Thyroid gland (tissue), 4 donors: Measurements from ENCODE around the gene SLC10A2. TPM values are rescaled to one million over a fixed set of nuclear protein-coding genes. Genes with fewer than 3 reads are reported as not detected.

Experiments used
- DNase-seq, 2 donors: peaks; one replicate each; pipeline ENCODE4 v3.0.0-alpha.2; 2019
- H3K27ac ChIP-seq, 3 donors: fragments of 200-600 bp; sonication (generic); 1 replicate in 2 of 3; 2 replicates in 1 of 3; pipeline ENCODE4 v1.5.1; 2016 to 2019; ENCODE audit warnings: mild to moderate bottlenecking in 1 of 3, moderate library complexity in 1 of 3
- H3K27me3 ChIP-seq: fragments of 200-600 bp; sonication (generic); one replicate; pipeline ENCODE4 v1.5.1; 2019
- H3K36me3 ChIP-seq, 2 donors: fragments of 200-600 bp; sonication (generic); one replicate each; pipeline ENCODE4 v1.5.1; 2016 to 2019
- H3K4me1 ChIP-seq, 2 donors: fragments of 200-600 bp; sonication (generic); one replicate each; pipeline ENCODE4 v1.5.1; 2017 to 2019
- H3K4me3 ChIP-seq, 3 donors: fragments of 200-600 bp; sonication (generic); replicated peaks in 1 of 3; 1 replicate in 2 of 3; 2 replicates in 1 of 3; pipeline ENCODE4 v1.5.1; 2016; ENCODE audit warnings: mild to moderate bottlenecking in 1 of 3
- H3K9me3 ChIP-seq: fragments of 200-600 bp; sonication (generic); one replicate; pipeline ENCODE4 v1.5.1; 2017
- CTCF ChIP-seq, 6 experiments: fragments of 200-600 bp in 3 of 6; fragments of 450-650 bp in 3 of 6; sonication (generic) in 3 of 6; IDR thresholded peaks; one replicate each; pipeline ENCODE4 v1.5.1; 2016 to 2019; ENCODE audit warnings: antibody characterized with exemption in 6 of 6, mild to moderate bottlenecking in 2 of 6, inconsistent platforms in 1 of 6, moderate library complexity in 1 of 6
- POLR2A ChIP-seq, 2 donors: fragments of 450-650 bp; IDR thresholded peaks; one replicate each; pipeline ENCODE4 v1.6.1; 2017; ENCODE audit warnings: antibody characterized with exemption in 2 of 2, mild to moderate bottlenecking in 2 of 2, moderate library complexity in 1 of 2
- WGBS, 2 donors: methylation state at CpG; one replicate each; pipeline ENCODE4 v1.1.5; 2017; 5-methylcytosine and 5-hydroxymethylcytosine counted together
- intact Hi-C: fragments of 100-400 bp; cut with DNase I; formaldehyde crosslinking; loops from one replicate; pipeline ENCODE4 v1.15.1; 2023
- total RNA-seq, 4 donors: library from RNA; depleted of rRNA; stranded (reverse); fragments of >200 nt; gene quantifications; one replicate each; pipeline ENCODE4 v1.2.3, GENCODE V29; 2016

The SLC10A2 gene
- total RNA-seq, 4 donors from 2014 or later = not detected

DNA sequence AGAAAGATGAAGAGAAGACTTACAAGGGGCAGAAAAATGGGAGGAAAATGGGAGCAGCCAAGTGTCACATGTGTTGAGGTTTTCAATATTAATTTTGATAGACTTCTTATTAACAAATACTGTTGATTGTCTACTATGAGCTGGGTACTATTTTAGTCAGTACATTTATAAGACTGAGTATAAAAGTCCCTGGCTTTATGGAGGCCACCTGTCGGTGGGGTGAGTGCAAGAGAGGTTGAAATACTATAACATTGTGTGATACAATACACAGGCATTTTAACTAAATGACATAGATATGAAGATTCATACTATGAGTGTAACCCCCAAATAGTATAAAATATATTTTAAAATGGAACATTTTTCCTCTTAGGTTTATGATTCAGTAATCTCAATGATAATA, 29.9 kb downstream of the SLC10A2 start:
- Histone ChIP-seq H3K4me1 (no peaks in the 10 kb centered on the region), H3K36me3 (no peaks in the 10 kb centered on the region), H3K27me3 (no peaks in the 10 kb centered on the region), H3K4me3 (no peak overlapping the region), H3K27ac (no peak overlapping the region), H3K9me3 (no peaks in the 10 kb centered on the region)
- intact Hi-C loops = no loop called here
- no peak for TF ChIP-seq POLR2A (IDR thresholded peaks at IDR 0.05)
- TF ChIP-seq CTCF (IDR thresholded peaks at IDR 0.05) = no peak
- WGBS, 2 donors = 88 to 91% methylated on average over 1 of the region's 1 CpG
- no peak for DNase-seq

DNA sequence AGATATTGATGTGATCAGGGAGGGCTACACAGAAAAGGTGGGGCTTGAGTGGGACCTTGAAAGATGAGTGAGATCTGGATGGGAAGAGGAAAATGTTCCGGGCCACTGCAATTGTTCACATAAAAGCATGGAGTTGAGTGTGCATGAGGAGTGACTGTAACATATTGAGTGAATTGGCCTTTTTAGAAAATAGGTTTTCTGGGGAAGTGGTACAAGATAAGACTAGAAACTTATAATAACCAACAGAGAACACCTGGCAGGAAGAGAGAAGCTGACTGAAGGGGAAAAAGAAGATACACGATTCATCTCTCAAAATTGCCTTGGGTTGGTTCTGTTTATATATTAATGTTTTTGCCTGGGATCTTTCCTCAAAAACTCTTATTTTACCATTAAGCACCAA, 32.2 kb downstream of the SLC10A2 start:
- no peak overlapping the region for H3K27ac ChIP-seq
- TF ChIP-seq CTCF (IDR thresholded peaks at IDR 0.05) (no peak), POLR2A (IDR thresholded peaks at IDR 0.05) (no peak)
- intact Hi-C loops = no loop called here
- H3K4me3 ChIP-seq = no peak overlapping the region
- 66 to 74% methylated on average over 2 of the region's 2 CpGs for WGBS, 2 donors
- no peaks in the 10 kb centered on the region for H3K9me3 ChIP-seq
- no peaks in the 10 kb centered on the region for H3K4me1 ChIP-seq
- no peaks in the 10 kb centered on the region for H3K27me3 ChIP-seq
- DNase-seq = no peak
- H3K36me3 ChIP-seq = no peaks in the 10 kb centered on the region

DNA sequence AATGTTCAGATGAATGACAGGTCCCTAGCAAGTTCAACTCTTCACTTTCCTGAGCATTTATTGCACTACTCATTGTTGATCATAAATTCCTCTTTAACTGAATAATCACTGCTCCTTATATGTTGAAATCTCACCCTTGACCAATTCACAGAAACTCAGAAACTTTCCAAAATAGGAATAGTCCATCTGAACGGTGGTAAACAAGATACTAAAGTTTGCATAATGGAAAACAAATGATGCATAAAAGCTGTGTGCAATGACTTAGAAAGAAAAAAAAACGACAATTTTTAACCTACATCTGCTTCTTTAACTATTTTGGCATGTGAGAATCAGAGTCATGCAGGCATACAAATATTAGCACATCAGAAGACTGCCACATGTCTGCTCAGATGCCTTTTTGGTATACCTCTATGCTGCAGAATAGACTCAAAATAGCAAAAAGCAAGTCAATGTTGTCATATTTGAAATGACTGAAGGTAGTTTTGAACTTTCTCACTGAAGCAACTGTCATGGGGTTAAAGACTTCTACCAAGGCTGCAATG, 34.8 kb downstream of the SLC10A2 start:
- intact Hi-C loops = no loop called here
- Histone ChIP-seq H3K4me3 (no peak overlapping the region), H3K27me3 (no peaks in the 10 kb centered on the region), H3K9me3 (no peaks in the 10 kb centered on the region), H3K36me3 (no peaks in the 10 kb centered on the region), H3K27ac (no peak overlapping the region), H3K4me1 (no peaks in the 10 kb centered on the region)
- no peak for TF ChIP-seq POLR2A (IDR thresholded peaks at IDR 0.05)
- TF ChIP-seq CTCF (IDR thresholded peaks at IDR 0.05) = no peak
- no peak for DNase-seq
- WGBS, 2 donors = 52 to 54% methylated on average over 2 of the region's 2 CpGs

DNA sequence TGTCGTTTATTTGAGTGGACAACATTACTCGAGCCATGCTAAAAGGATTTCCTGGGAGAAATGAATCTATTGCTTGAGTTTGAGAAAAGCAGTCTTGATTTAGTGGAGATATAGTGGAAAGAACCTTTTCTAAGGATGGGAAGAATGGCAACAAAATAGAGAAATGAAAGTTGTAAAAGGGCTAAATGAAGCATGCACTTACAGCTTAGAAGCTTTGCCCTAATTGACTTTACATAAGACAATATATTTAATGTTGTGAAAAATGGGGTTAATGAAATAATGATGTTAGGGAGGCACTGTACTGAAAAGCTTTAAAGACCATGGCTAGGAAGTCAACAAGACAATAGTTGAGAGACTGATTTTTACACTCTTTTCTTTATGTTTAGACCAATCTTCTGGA, 35.4 kb downstream of the SLC10A2 start:
- no peak overlapping the region for H3K27ac ChIP-seq
- no peak for DNase-seq
- H3K36me3 ChIP-seq = no peaks in the 10 kb centered on the region
- intact Hi-C loops = no loop called here
- no peaks in the 10 kb centered on the region for H3K4me1 ChIP-seq
- no peaks in the 10 kb centered on the region for H3K9me3 ChIP-seq
- no peaks in the 10 kb centered on the region for H3K27me3 ChIP-seq
- no peak overlapping the region for H3K4me3 ChIP-seq
- WGBS, 2 donors = 89 to 91% methylated on average over 2 of the region's 2 CpGs
- TF ChIP-seq POLR2A (IDR thresholded peaks at IDR 0.05) = no peak
- TF ChIP-seq CTCF (IDR thresholded peaks at IDR 0.05) = no peak

GRCh38 chr13:103029798-103030197, 36.4 kb downstream of the SLC10A2 start:
- no peaks in the 10 kb centered on the region for H3K27me3 ChIP-seq
- no peak overlapping the region for H3K27ac ChIP-seq
- H3K36me3 ChIP-seq = no peaks in the 10 kb centered on the region
- H3K4me1 ChIP-seq = no peaks in the 10 kb centered on the region
- intact Hi-C loops = no loop called here
- no peak for TF ChIP-seq POLR2A (IDR thresholded peaks at IDR 0.05)
- TF ChIP-seq CTCF (IDR thresholded peaks at IDR 0.05) = no peak
- no peak overlapping the region for H3K4me3 ChIP-seq
- H3K9me3 ChIP-seq = no peaks in the 10 kb centered on the region
- WGBS, 2 donors = 89% methylated on average over 2 of the region's 2 CpGs; no CpG with 5 or more reads in 1 of the 2 donors
- DNase-seq = no peak
